GM12878 (cell line): ENCODE data around the gene HERPUD1. TPM values are rescaled to one million over a fixed set of nuclear protein-coding genes. Genes with fewer than 3 reads are reported as not detected.

ENCODE experiments used
- ATAC-seq: fragments of 200-7000 bp; cut with Tn5 transposase; 3 replicates; pipeline ENCODE4 v1.9.1; 2020; ENCODE audit warnings: mild to moderate bottlenecking, moderate library complexity
- BruUV-seq: library from RNA; stranded (reverse); fragments of 400-500 nt; replicated peaks from 2 replicates; lab custom pipeline; 2021; lab: Mats Ljungman, UMichigan
- CTCF ChIA-PET: fragments of 300-600 bp; sonication (Branson Sonifier 250); formaldehyde crosslinking; extraction: SDS; loops from one replicate; lab custom pipeline; 2021; ENCODE audit warnings: inconsistent platforms; lab: Yijun Ruan, JAX
- POLR2A ChIA-PET: fragments of 350-600 bp; formaldehyde crosslinking; extraction: SDS; loops from one replicate; lab custom pipeline; 2021; ENCODE audit warnings: inconsistent platforms; lab: Charles Lee
- RAD21 ChIA-PET: fragments of 300-600 bp; sonication (Branson Sonifier 250); formaldehyde crosslinking; loops from one replicate; lab custom pipeline; 2023; ENCODE audit warnings: antibody characterized with exemption; ENCODE audit not compliant: unreplicated experiment; lab: Charles Lee
- SMC1A ChIA-PET: fragments of 300-600 bp; sonication (Branson Sonifier 250); formaldehyde crosslinking; loops from one replicate; lab custom pipeline; 2023; ENCODE audit not compliant: unreplicated experiment, uncharacterized antibody; lab: Charles Lee
- DNase-seq: peaks from one replicate; pipeline ENCODE4 v3.0.0-alpha.2; 2011; ENCODE audit warnings: low read depth, low spot score
- FAIRE-seq: peaks from 3 replicates; lab custom pipeline; 2011; peaks lifted over from hg19 to GRCh38; lab: Jason Lieb, UNC
- H2AFZ ChIP-seq: 2 replicates; pipeline ENCODE4 v1.6.0; 2011; ENCODE audit warnings: low read depth, low read length, control low read depth; ENCODE audit not compliant: control insufficient read depth
- H3K27ac ChIP-seq: 2 replicates; pipeline ENCODE4 v1.5.1; 2011; ENCODE audit warnings: control low read depth; ENCODE audit not compliant: control insufficient read depth, insufficient read depth
- H3K27me3 ChIP-seq, 2 experiments: replicated peaks in 1 of 2; 2 replicates each; pipeline versions ENCODE4 v1.6.0 to v1.6.1; 2011; ENCODE audit warnings: low read length in 1 of 2; ENCODE audit not compliant: control insufficient read depth in 2 of 2, insufficient read depth in 2 of 2
- H3K36me3 ChIP-seq, 2 experiments: 2 replicates each; pipeline ENCODE4 v1.5.1; 2011; ENCODE audit warnings: low read length in 1 of 2; ENCODE audit not compliant: control insufficient read depth in 2 of 2, insufficient read depth in 2 of 2
- H3K4me1 ChIP-seq: 2 replicates; pipeline ENCODE4 v1.6.1; 2011; ENCODE audit warnings: mild to moderate bottlenecking, low read length, moderate library complexity, mixed read lengths; ENCODE audit not compliant: control insufficient read depth, insufficient read depth
- H3K4me2 ChIP-seq: 2 replicates; pipeline ENCODE4 v1.6.0; 2011; ENCODE audit warnings: control low read depth; ENCODE audit not compliant: control insufficient read depth, insufficient read depth
- H3K4me3 ChIP-seq: fragments of 200-600 bp; sonication (generic); 2 replicates; pipeline ENCODE4 v1.5.1; 2016
- H3K79me2 ChIP-seq: 2 replicates; pipeline ENCODE4 v1.6.0; 2011; ENCODE audit warnings: low read length; ENCODE audit not compliant: control insufficient read depth, insufficient read depth
- H3K9ac ChIP-seq: 2 replicates; pipeline ENCODE4 v1.8.0; 2011; ENCODE audit warnings: low read length, control low read depth, mixed read lengths; ENCODE audit not compliant: control insufficient read depth, insufficient read depth
- H3K9me3 ChIP-seq: replicated peaks from 3 replicates; pipeline ENCODE4 v1.5.1; 2011; ENCODE audit warnings: mild to moderate bottlenecking, low read length; ENCODE audit not compliant: control insufficient read depth, insufficient read depth
- H4K20me1 ChIP-seq: 2 replicates; pipeline ENCODE4 v1.6.0; 2011; ENCODE audit not compliant: control insufficient read depth, insufficient read depth
- DPF2 ChIP-seq: fragments of 450-650 bp; IDR thresholded peaks from 2 replicates; pipeline ENCODE4 v1.6.1; 2017; ENCODE audit warnings: mild to moderate bottlenecking
- EED ChIP-seq: sonication (generic); IDR thresholded peaks from 2 replicates; pipeline ENCODE4 v1.6.1; 2016; ENCODE audit warnings: antibody characterized with exemption, low read depth
- FOS ChIP-seq: IDR thresholded peaks from 3 replicates; pipeline ENCODE4 v1.6.1; 2011; ENCODE audit warnings: borderline replicate concordance; ENCODE audit not compliant: insufficient read length; ENCODE audit errors: extremely low read depth
- JUNB ChIP-seq: IDR thresholded peaks from 2 replicates; pipeline ENCODE4 v1.6.1; 2016; ENCODE audit warnings: antibody characterized with exemption, mild to moderate bottlenecking
- KAT2A ChIP-seq: conservative IDR thresholded peaks from 2 replicates; pipeline ENCODE4 v1.6.1; 2011; ENCODE audit warnings: low read depth, low read length; ENCODE audit not compliant: control insufficient read depth
- MEF2A ChIP-seq: IDR thresholded peaks from 2 replicates; pipeline ENCODE4 v1.6.1; 2011; ENCODE audit warnings: low read depth, mild to moderate bottlenecking, low read length, moderate library complexity; ENCODE audit not compliant: insufficient read depth
- MTA2 ChIP-seq: fragments of 450-650 bp; IDR thresholded peaks from 2 replicates; pipeline ENCODE4 v1.6.1; 2016; ENCODE audit warnings: low read depth, mild to moderate bottlenecking, moderate library complexity
- NRF1 ChIP-seq: conservative IDR thresholded peaks from 2 replicates; pipeline ENCODE4 v1.6.1; 2011; ENCODE audit warnings: mild to moderate bottlenecking, low read depth, low read length, improper control_type of control experiment
- RELA ChIP-seq: fragments of 450-650 bp; IDR thresholded peaks from 2 replicates; pipeline ENCODE4 v1.8.0; 2014; ENCODE audit warnings: borderline replicate concordance; ENCODE audit not compliant: partially characterized antibody
- RFX5 ChIP-seq: IDR thresholded peaks from 2 replicates; pipeline ENCODE4 v1.6.1; 2011; ENCODE audit warnings: low read depth, low read length, improper control_type of control experiment
- WRNIP1 ChIP-seq: IDR thresholded peaks from 2 replicates; pipeline ENCODE4 v1.6.1; 2011; ENCODE audit warnings: low read depth, low read length, improper control_type of control experiment, borderline replicate concordance
- ZNF217 ChIP-seq: fragments of 450-650 bp; IDR thresholded peaks from 2 replicates; pipeline ENCODE4 v1.6.1; 2017; ENCODE audit warnings: antibody characterized with exemption, mild to moderate bottlenecking
- ZNF24 ChIP-seq: fragments of 450-650 bp; IDR thresholded peaks from 2 replicates; pipeline ENCODE4 v1.6.1; 2017; ENCODE audit warnings: antibody characterized with exemption, mild to moderate bottlenecking
- WGBS: methylation state at CpG from one replicate; pipeline ENCODE4 v1.1.6; 2016; ENCODE audit warnings: low lambda C conversion rate; ENCODE audit not compliant: insufficient replicate concordance, insufficient coverage; ENCODE audit errors: missing lambda C conversion rate; 5-methylcytosine and 5-hydroxymethylcytosine counted together
- in situ Hi-C: fragments of 300-500 bp; cut with MboI; formaldehyde crosslinking; loops from 9 replicates; pipeline ENCODE4 v1.14.3; 2018; ENCODE audit warnings: mixed read lengths
- intact Hi-C: fragments of 100-400 bp; cut with micrococcal nuclease; formaldehyde crosslinking; loops from one replicate; pipeline ENCODE4 v1.14.2; 2022; ENCODE audit not compliant: unreplicated experiment
- polyA plus RNA-seq, 11 experiments: library from polyadenylated mRNA; depleted of rRNA in 4 of 11; unstranded in 6 of 11; stranded (reverse) in 5 of 11; fragments of >200 nt; fragmentation: Nextera tagmentation in 4 of 11; fragmentation: Illumina TruSeq in 1 of 11; extraction: Ambion mirVana in 4 of 11; extraction: Trizol in 1 of 11; gene quantifications; 1 replicate in 1 of 11; 2 replicates in 10 of 11; pipeline versions ENCODE4 v1.2.1 to v1.2.3, GENCODE V29; 2011 to 2016; ENCODE audit warnings: inconsistent platforms in 2 of 11, missing spikeins in 2 of 11, low read depth in 1 of 11
- total RNA-seq, 4 experiments: library from RNA; depleted of rRNA in 3 of 4; stranded (reverse); fragments of >200 nt in 3 of 4; fragmentation: Illumina TruSeq in 1 of 4; extraction: Trizol in 1 of 4; gene quantifications; 2 replicates each; pipeline versions ENCODE4 v1.2.1 to v1.2.3, GENCODE V29; 2013 to 2021
- TF ChIP-seq, protein P1 (sequence below): fragments of 450-650 bp; IDR thresholded peaks from 2 replicates; pipeline ENCODE4 v1.6.1; 2014; ENCODE audit warnings: mild to moderate bottlenecking
- TF ChIP-seq, protein P2 (sequence below): IDR thresholded peaks from 2 replicates; pipeline ENCODE4 v1.6.1; 2012; ENCODE audit warnings: mild to moderate bottlenecking, low read depth, low read length

HERPUD1 gene
- total and polyA plus RNA-seq, 10 of the 15 experiments (the other 5 are each of a cell fraction or from before 2014, with no cell fraction given): 32.6 to 212 (median 122) TPM

GRCh38 chr16:56916571-56917403, 15.2 kb upstream of the HERPUD1 start:
- H4K20me1 ChIP-seq: no peaks in the 10 kb centered on the region
- peak overlapping the region; percentile 82 for H3K4me2 ChIP-seq
- peak overlapping the region; percentile 79 for H3K27ac ChIP-seq
- intact Hi-C loops (loop anchor here (1.0 kb wide), 1 partner anchor 15 kb away; no protein-coding TSS in a partner anchor), in situ Hi-C loops (no loop called here)
- DNase-seq: peak; percentile 77
- peak; percentile 78 for FAIRE-seq
- ChIA-PET CTCF (interaction anchor here (0.9 to 2.3 kb wide), 4 partner anchors 10 to 35 kb away, joined by 3 to 7 read pairs (median 5); no protein-coding TSS in a partner anchor), POLR2A (interaction anchor here (1.0 to 13.8 kb wide), 5 partner anchors 19 to 69 kb away, joined by 3 to 306 read pairs (median 3); partner anchors contain the start of gene HERPUD1), SMC1A (interaction anchor here (0.6 to 6.4 kb wide), 7 partner anchors 10 to 621 kb away, joined by 3 to 52 read pairs (median 4); partner anchors contain the start of gene HERPUD1), RAD21 (interaction anchor here (0.6 to 4.6 kb wide), 9 partner anchors 14 to 125 kb away, joined by 3 to 34 read pairs (median 3); partner anchors contain the start of gene HERPUD1)
- H3K27me3 ChIP-seq: no peaks in the 10 kb centered on the region
- H3K79me2 ChIP-seq: no peaks in the 10 kb centered on the region
- H3K9ac ChIP-seq: peak overlapping the region; percentile 47
- 5% methylated on average over 5 of the region's 5 CpGs for WGBS
- no peaks in the 10 kb centered on the region for H3K36me3 ChIP-seq
- BruUV-seq: TSS peak; percentile 96
- H3K9me3 ChIP-seq: no peaks in the 10 kb centered on the region; the same call in 2 of the 3 replicates
- peaks cover 48% of the 10 kb centered on the region for H3K4me1 ChIP-seq
- H3K4me3 ChIP-seq: no peak overlapping the region; the same call in 1 of the 2 replicates
- H2AFZ ChIP-seq: peak overlapping the region; percentile 35
- peak; percentile 76 for ATAC-seq
- TF ChIP-seq EED (peak; percentile 92), WRNIP1 (no peak), ZNF217 (no peak), MEF2A (peak; percentile 98), FOS (no peak), ZNF24 (no peak), NRF1 (no peak), JUNB (peak; percentile 41; the same call in 1 of the 2 replicates), MTA2 (peak; percentile 83), KAT2A (no peak), RELA (no peak), DPF2 (peak; percentile 74), RFX5 (0 out of 2 replicates have a peak, but pooled peaks have one; percentile 3)
- TF ChIP-seq, protein P1, sequence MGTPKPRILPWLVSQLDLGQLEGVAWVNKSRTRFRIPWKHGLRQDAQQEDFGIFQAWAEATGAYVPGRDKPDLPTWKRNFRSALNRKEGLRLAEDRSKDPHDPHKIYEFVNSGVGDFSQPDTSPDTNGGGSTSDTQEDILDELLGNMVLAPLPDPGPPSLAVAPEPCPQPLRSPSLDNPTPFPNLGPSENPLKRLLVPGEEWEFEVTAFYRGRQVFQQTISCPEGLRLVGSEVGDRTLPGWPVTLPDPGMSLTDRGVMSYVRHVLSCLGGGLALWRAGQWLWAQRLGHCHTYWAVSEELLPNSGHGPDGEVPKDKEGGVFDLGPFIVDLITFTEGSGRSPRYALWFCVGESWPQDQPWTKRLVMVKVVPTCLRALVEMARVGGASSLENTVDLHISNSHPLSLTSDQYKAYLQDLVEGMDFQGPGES: no peak
- TF ChIP-seq, protein P2, sequence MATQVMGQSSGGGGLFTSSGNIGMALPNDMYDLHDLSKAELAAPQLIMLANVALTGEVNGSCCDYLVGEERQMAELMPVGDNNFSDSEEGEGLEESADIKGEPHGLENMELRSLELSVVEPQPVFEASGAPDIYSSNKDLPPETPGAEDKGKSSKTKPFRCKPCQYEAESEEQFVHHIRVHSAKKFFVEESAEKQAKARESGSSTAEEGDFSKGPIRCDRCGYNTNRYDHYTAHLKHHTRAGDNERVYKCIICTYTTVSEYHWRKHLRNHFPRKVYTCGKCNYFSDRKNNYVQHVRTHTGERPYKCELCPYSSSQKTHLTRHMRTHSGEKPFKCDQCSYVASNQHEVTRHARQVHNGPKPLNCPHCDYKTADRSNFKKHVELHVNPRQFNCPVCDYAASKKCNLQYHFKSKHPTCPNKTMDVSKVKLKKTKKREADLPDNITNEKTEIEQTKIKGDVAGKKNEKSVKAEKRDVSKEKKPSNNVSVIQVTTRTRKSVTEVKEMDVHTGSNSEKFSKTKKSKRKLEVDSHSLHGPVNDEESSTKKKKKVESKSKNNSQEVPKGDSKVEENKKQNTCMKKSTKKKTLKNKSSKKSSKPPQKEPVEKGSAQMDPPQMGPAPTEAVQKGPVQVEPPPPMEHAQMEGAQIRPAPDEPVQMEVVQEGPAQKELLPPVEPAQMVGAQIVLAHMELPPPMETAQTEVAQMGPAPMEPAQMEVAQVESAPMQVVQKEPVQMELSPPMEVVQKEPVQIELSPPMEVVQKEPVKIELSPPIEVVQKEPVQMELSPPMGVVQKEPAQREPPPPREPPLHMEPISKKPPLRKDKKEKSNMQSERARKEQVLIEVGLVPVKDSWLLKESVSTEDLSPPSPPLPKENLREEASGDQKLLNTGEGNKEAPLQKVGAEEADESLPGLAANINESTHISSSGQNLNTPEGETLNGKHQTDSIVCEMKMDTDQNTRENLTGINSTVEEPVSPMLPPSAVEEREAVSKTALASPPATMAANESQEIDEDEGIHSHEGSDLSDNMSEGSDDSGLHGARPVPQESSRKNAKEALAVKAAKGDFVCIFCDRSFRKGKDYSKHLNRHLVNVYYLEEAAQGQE: no peak
